Tibial nerve (tissue), 4 donors: Measurements from ENCODE around the gene SMYD3.

ENCODE experiments used
- EP300 ChIP-seq, 2 donors: sonication (generic); formaldehyde crosslinking; IDR thresholded peaks; one replicate each; pipeline ENCODE4 v1.6.1; 2017; ENCODE audit warnings: antibody characterized with exemption in 2 of 2, mild to moderate bottlenecking in 1 of 2
- POLR2A ChIP-seq, 2 donors: fragments of 450-650 bp; IDR thresholded peaks; one replicate each; pipeline ENCODE4 v1.6.1; 2017; ENCODE audit warnings: antibody characterized with exemption in 2 of 2, mild to moderate bottlenecking in 2 of 2, moderate library complexity in 2 of 2
- TF ChIP-seq, protein P1 (sequence below), 5 experiments: fragments of 200-600 bp in 3 of 5; fragments of 450-650 bp in 2 of 5; sonication (generic) in 3 of 5; IDR thresholded peaks; one replicate each; pipeline ENCODE4 v1.5.1; 2016 to 2019; ENCODE audit warnings: antibody characterized with exemption in 5 of 5, mild to moderate bottlenecking in 3 of 5, moderate library complexity in 2 of 5

DNA sequence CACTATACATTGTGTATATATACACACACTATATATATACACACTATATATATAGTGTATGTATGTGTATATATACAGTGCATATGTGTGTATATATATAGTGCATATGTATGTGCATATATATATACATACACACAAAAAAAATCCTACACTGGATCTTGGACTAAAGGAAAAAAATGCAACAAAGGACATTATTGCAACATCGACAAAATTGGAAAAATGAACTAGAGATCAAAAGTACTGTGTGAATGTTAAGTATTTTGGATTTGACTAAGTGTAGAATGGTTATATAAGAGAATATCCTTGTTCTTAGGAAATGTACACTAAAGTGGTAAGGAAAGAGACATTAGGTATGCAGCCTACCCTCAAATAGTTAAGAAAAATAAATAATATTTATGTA, 36.5 kb downstream of the SMYD3 start:
- TF ChIP-seq POLR2A (IDR thresholded peaks at IDR 0.05) (no peak), EP300 (IDR thresholded peaks at IDR 0.05) (no peak)
- TF ChIP-seq, protein P1, sequence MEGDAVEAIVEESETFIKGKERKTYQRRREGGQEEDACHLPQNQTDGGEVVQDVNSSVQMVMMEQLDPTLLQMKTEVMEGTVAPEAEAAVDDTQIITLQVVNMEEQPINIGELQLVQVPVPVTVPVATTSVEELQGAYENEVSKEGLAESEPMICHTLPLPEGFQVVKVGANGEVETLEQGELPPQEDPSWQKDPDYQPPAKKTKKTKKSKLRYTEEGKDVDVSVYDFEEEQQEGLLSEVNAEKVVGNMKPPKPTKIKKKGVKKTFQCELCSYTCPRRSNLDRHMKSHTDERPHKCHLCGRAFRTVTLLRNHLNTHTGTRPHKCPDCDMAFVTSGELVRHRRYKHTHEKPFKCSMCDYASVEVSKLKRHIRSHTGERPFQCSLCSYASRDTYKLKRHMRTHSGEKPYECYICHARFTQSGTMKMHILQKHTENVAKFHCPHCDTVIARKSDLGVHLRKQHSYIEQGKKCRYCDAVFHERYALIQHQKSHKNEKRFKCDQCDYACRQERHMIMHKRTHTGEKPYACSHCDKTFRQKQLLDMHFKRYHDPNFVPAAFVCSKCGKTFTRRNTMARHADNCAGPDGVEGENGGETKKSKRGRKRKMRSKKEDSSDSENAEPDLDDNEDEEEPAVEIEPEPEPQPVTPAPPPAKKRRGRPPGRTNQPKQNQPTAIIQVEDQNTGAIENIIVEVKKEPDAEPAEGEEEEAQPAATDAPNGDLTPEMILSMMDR (IDR thresholded peaks at IDR 0.05) = no peak
